HepG2 (cell line): ENCODE data around the gene MAP1LC3B.

Source experiments
- SETDB1 ChIP-seq: sonication (generic); formaldehyde crosslinking; IDR thresholded peaks from 2 replicates; pipeline ENCODE4 v1.5.1; 2020; ENCODE audit warnings: missing genetic modification reagents, mild to moderate bottlenecking, borderline replicate concordance
- ZBTB33 ChIP-seq: sonication (generic); formaldehyde crosslinking; IDR thresholded peaks from 2 replicates; pipeline ENCODE4 v1.4.0; 2020; ENCODE audit warnings: missing genetic modification reagents

GRCh38 chr16:87443964-87444363 lies 51.8 kb downstream of the MAP1LC3B start:
- no peak for TF ChIP-seq ZBTB33 (CRISPR knock-in tag)
- TF ChIP-seq SETDB1 = no peak
